Adipose tissue (tissue), 3 donors: ENCODE results near the gene PCDH9. TPM values are rescaled to one million over a fixed set of nuclear protein-coding genes. Genes with fewer than 3 reads are reported as not detected.

Experiments used
- H3K27ac ChIP-seq: one replicate; pipeline ENCODE4 v1.5.1; 2013; ENCODE audit warnings: low read depth, low read length
- WGBS, 3 donors: extraction: QIAGEN DNeasy Blood & Tissue Kit; methylation state at CpG; one replicate each; pipeline ENCODE4 v1.1.7; 2013; 5-methylcytosine and 5-hydroxymethylcytosine counted together
- polyA plus RNA-seq, 3 donors: library from polyadenylated mRNA; stranded (reverse); fragments of 200-250 nt; gene quantifications; one replicate each; pipeline ENCODE4 v1.2.3, GENCODE V29; 2013
- donor health status: healthy with polysubstance abuse.
- donor health status: Bipolar disorder and iron deficiency.
- donor health status: healthy.

Gene PCDH9
- polyA plus RNA-seq, 3 donors, result 0.49 to 1.7 (median 1.0) TPM

- H3K27ac ChIP-seq, result no peak overlapping the region
- 22 to 42% (median 23%) methylated on average over 4 of the region's 4 CpGs for WGBS, 3 donors
Observed at GRCh38 chr13:67023130-67023876, 206.8 kb downstream of the PCDH9 start.

GRCh38 chr13:67018775-67019174, 211.4 kb downstream of the PCDH9 start:
- 89 to 93% (median 90%) methylated on average over 3 of the region's 3 CpGs for WGBS, 3 donors
- no peak overlapping the region for H3K27ac ChIP-seq

- H3K27ac ChIP-seq, result no peak overlapping the region
- 85 to 96% (median 93%) methylated on average over 2 of the region's 2 CpGs for WGBS, 3 donors
Observed at GRCh38 chr13:67017276-67017675, 212.9 kb downstream of the PCDH9 start.

DNA sequence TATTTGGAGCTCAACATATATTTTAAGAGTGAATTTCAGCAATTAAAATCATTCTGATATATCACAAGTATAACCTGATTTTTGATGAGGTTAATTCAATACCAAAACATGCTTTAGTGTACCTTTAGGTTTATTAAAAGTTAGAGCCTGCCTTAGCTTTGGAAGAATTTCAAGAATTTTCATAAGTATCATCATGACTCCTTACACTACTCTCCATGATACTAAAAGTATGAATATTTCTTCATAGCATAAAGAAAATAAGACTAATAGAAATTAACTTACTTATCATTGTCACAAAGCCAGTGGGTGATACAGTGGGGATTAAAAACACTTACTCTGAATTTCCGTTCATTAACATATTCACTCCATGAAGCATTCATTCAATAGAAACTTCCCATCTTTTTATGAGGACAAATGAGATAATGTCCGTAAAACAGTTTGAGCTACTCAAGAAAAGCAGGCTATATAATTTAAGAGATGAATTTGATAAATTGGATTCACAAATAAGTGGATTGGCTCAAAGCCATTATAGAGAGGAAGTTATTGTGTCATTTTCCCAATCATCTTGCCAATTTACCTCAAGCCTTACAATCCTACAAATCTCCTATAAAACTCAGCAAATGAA, 214.0 kb downstream of the PCDH9 start:
- H3K27ac ChIP-seq, result no peak overlapping the region
- WGBS, 3 donors, result 81 to 91% (median 90%) methylated on average over 2 of the region's 2 CpGs

- WGBS, 3 donors, result 80 to 94% (median 93%) methylated on average over 1 of the region's 1 CpG
- H3K27ac ChIP-seq, result no peak overlapping the region
Observed at GRCh38 chr13:67014399-67014798, 215.7 kb downstream of the PCDH9 start.

GRCh38 chr13:67013709-67014108, 216.4 kb downstream of the PCDH9 start:
- 72 to 85% (median 79%) methylated on average over 2 of the region's 2 CpGs for WGBS, 3 donors
- no peak overlapping the region for H3K27ac ChIP-seq

DNA sequence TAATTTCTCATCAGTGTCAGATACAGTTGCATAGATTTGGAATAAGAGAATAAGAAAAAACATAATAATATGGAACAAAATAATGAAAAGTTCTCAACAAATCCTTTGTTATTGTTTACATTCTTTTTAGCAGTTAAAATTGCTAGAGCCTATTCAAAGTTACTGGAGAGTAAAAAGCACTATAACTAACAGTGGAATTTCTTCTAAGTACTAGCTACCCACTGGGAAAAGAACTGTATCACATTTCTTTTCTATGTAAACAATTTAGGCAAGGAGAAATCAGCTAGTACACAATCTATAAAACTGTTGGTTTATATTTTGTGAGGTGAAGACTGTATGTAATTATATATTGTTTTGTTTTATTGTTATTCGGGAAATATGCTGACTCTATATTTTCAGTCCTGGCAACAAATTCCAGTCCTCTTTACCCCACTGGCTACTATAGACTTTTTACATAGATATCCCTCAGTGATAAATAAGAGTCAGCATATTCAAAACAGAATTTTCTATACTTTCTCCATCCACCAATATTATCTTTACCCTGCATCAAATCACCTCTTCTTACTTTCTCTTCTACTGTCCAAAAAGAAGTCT, 222.0 kb downstream of the PCDH9 start:
- no peak overlapping the region for H3K27ac ChIP-seq
- WGBS, 3 donors, result 81 to 86% (median 82%) methylated on average over 1 of the region's 1 CpG

DNA sequence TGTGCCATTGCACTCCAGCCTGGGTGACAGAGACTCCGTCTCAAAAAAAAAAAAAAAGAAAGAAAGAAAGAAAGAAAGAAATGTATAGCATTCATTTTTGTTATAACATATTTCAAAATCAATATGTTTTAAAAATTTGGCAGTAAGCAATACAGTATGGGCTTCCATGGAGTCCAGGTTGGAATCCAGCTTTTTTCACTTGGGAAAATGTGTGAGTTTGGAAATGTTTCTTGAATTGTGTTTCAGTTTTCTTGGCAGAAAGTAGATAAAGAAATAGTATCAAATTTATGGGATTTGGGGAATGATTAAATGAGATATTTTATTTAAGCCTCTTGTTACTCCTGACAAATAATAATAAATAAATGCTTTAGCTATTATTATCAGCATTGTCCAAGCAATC, 225.6 kb downstream of the PCDH9 start:
- H3K27ac ChIP-seq, result no peak overlapping the region
- 67 to 100% (median 80%) methylated on average over 1 of the region's 1 CpG for WGBS, 3 donors

DNA sequence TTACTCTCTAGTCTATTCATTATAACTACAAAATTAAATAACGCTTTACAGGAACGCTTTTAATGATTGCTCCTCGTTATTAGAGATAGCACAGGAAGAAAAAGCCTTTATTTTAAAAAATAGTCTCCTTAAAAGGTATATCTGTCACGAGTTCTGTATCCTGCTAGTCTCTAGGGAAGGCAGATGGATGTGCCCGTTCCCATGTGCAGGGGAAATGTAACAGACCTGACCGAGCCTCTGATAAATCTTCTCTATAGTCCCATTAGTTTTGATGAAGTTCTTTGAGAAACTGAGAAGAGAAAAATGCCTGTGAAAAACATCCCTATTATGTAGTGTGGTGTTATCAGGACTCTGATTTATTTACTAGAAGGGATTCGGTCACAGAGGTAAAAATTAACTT, 226.4 kb downstream of the PCDH9 start:
- no peak overlapping the region for H3K27ac ChIP-seq
- WGBS, 3 donors, result 59 to 73% (median 64%) methylated on average over 7 of the region's 7 CpGs

DNA sequence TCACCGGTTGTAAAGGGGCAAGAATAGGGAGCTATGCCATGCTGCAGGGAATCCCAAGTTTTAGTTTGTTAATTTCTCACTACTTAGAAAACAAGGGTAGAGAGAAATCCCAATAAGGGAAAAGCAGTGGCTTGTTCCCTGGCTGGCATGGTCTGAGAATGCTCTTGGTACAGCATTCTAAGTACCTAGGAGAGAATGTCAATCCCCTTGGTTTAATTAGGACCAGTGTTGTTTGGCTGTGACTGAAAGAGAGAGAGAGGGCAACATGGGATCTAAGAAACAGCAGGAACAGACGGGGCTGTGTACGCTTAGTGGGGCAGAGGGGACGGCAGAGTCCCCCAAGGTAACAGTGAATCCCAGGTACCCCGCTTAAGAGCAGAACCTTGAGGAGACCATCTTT, 228.8 kb downstream of the PCDH9 start:
- WGBS, 3 donors, result 84 to 95% (median 95%) methylated on average over 5 of the region's 5 CpGs
- H3K27ac ChIP-seq, result no peak overlapping the region

GRCh38 chr13:66996503-66996902, 233.6 kb downstream of the PCDH9 start:
- WGBS, 3 donors, result 84 to 100% (median 92%) methylated on average over 1 of the region's 1 CpG
- no peak overlapping the region for H3K27ac ChIP-seq

GRCh38 chr13:66995203-66995611, 234.9 kb downstream of the PCDH9 start:
- 42 to 88% (median 83%) methylated on average over 5 of the region's 5 CpGs for WGBS, 3 donors
- H3K27ac ChIP-seq, result no peak overlapping the region

DNA sequence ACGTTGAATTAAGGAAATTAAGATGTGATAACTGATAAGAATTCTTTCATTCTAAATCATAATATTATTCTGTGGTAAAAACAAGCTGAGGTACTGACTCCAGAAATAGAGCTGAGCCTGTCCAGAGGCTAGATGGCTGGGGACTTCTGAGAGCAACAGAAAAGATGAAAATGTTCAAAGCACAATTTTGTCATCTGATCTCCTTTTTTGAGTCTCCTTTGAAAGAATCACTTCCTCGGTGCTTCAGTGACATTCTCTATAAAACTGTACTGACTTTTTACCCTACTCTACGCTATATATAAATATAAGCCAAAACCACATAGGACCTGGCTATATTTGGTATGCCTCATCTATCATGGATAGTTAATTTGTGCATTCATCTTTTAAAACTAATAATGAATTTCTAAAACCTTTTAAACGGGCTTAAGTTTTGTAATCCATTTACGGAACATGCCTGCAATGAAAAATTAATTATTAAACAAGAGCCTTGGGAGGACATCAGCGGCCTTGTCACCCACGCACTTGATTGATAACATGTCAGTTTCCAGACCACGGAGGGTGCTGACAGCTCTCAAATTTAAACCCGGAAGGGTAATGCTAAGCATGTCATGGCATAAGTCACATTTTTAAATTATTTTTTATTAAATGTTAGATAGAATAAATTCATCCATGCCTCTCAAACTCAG, 235.5 kb downstream of the PCDH9 start:
- H3K27ac ChIP-seq, result no peak overlapping the region
- WGBS, 3 donors, result 29 to 63% (median 59%) methylated on average over 9 of the region's 9 CpGs

- WGBS, 3 donors, result 20 to 33% (median 30%) methylated on average over 13 of the region's 13 CpGs
- no peak overlapping the region for H3K27ac ChIP-seq
Observed at GRCh38 chr13:66994097-66994496, 236.0 kb downstream of the PCDH9 start.

DNA sequence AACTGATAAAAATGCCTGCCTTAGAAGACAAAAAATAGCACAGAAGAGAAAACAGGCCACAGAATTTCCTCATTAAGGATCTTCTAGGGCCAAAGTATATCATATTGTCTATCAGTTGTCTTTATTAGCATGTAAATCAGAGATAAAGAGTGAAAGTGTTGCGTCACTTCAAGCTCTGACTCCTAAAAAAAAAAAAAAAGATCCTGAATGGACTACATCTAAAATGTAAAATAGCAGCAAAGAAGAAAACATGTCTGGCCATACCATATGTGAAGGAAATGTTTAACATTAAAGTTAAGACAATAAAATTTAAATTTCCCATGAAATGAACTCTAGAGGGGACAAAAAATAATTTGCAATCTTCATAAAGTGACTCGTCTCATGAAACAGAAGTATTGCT, 237.4 kb downstream of the PCDH9 start:
- WGBS, 3 donors, result 48 to 93% (median 84%) methylated on average over 2 of the region's 2 CpGs
- H3K27ac ChIP-seq, result no peak overlapping the region

DNA sequence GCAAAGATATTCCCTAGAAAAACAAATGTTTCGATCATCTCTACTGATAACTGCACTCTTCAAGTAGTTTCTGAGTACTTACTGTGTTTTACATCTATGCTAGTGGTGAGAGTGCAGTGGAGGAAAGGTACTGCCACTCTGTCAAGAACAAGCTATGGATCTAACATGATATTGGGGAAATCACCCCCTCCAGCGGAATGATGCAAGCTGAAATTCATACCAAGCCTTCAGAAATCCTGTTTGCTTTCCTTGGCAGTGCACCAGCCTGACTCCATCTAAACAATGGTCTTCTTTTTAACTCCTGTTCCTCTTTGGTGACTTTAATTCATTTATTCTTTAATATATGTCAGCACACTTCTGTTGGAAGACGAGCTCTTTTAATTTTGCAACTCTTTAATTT, 238.0 kb downstream of the PCDH9 start:
- no peak overlapping the region for H3K27ac ChIP-seq
- WGBS, 3 donors, result 73 to 87% (median 78%) methylated on average over 3 of the region's 3 CpGs

GRCh38 chr13:66984241-66984640, 245.9 kb downstream of the PCDH9 start:
- H3K27ac ChIP-seq, result no peak overlapping the region

- 83 to 97% (median 97%) methylated on average over 7 of the region's 7 CpGs for WGBS, 3 donors
- H3K27ac ChIP-seq, result no peak overlapping the region
Observed at GRCh38 chr13:66981912-66982311, 248.2 kb downstream of the PCDH9 start.

DNA sequence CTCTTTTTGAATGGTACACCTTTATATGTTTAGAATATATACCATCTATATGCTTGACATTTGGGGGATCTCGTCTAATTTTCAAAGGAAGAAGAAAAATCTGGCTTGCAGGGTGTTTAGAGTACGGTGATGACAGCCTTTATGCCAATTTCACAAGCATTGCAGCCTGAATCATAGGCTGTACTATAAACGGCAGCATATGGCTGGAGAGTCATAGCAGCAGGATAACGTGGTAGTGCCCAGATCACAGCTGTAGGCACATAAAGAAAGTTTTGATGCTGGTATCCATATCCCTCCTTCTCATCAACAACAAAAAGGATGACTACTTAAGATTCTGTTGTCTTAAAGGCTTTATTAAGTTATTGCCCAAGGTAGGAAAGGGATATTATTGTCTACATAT, 253.0 kb downstream of the PCDH9 start:
- WGBS, 3 donors, result 87 to 89% (median 88%) methylated on average over 4 of the region's 4 CpGs
- H3K27ac ChIP-seq, result no peak overlapping the region
